ENCODE data around the gene PSEN1. TPM values are rescaled to one million over a fixed set of nuclear protein-coding genes. Genes with fewer than 3 reads are reported as not detected.

The PSEN1 gene
- total RNA-seq, 4 donors from 2014 or later, result 39.6 to 77.6 (median 47.4) TPM

DNA sequence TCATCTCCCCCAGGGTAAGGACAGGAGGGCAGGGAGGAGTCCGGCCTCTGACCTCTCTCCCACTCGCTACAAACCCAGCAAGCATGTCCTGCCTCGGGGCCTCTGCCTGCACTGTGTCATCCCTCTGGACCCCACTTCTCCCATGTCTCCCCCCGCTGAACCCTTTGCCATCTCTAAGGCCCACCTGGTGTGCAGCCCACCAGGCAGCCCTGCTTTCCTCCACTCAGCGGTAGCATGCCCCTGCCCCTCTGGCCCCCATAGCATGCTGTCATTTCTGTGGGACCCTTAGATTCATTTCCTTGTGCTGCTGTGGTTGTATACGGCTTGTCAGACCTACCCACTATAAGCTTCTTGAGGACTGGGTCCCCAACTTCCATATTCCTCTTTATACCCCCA, 118.7 kb downstream of the PSEN1 start:
- 79 to 82% methylated on average over 6 of the region's 6 CpGs for WGBS, 2 donors
- Histone ChIP-seq H3K27ac (no peak overlapping the region), H3K36me3 (peaks cover 0 to 75% (median 0%) of the 10 kb centered on the region in 3 donors), H3K4me1 (no peaks in the 10 kb centered on the region), H3K4me3 (no peak overlapping the region), H3K27me3 (no peaks in the 10 kb centered on the region), H3K9me3 (no peaks in the 10 kb centered on the region)
- TF ChIP-seq EP300 (IDR thresholded peaks at IDR 0.05) (no peak), POLR2A (IDR thresholded peaks at IDR 0.05) (no peak)
- TF ChIP-seq, protein P1, sequence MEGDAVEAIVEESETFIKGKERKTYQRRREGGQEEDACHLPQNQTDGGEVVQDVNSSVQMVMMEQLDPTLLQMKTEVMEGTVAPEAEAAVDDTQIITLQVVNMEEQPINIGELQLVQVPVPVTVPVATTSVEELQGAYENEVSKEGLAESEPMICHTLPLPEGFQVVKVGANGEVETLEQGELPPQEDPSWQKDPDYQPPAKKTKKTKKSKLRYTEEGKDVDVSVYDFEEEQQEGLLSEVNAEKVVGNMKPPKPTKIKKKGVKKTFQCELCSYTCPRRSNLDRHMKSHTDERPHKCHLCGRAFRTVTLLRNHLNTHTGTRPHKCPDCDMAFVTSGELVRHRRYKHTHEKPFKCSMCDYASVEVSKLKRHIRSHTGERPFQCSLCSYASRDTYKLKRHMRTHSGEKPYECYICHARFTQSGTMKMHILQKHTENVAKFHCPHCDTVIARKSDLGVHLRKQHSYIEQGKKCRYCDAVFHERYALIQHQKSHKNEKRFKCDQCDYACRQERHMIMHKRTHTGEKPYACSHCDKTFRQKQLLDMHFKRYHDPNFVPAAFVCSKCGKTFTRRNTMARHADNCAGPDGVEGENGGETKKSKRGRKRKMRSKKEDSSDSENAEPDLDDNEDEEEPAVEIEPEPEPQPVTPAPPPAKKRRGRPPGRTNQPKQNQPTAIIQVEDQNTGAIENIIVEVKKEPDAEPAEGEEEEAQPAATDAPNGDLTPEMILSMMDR (IDR thresholded peaks at IDR 0.05), result no peak
- no peak for DNase-seq (ENCODE audit: low spot score in 2 of 2)

DNA sequence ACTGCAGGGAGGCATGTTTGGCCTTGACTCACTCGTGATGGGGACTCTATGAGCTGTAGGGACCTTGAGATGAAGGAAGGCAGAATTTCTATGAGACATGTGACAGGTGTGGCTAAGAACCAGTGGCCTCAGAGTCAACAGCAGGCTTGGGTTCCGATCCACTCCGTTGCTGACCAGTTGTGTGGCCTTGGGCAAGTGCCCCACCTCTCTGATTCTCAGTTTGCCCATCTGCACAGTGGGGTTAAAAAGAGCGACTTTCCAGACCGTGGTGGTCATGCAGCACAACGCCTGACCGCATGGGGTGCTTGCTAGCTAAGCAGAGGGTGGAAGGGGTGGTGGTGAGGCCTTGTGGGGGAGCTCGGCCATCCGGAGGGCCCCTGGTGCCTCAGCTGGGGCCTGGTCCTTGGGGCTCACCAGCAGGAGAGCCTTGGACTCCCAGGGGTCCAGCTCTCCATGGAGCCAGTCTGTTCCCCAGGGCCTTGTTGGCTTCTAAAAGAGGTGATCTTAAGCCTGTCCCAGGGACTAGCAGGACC, 119.5 kb downstream of the PSEN1 start:
- DNase-seq (ENCODE audit: low spot score in 2 of 2), result no peak
- 87 to 91% methylated on average over 7 to 9 of the region's 9 CpGs for WGBS, 2 donors
- Histone ChIP-seq H3K4me1 (peaks cover 0 to 3% (median 0%) of the 10 kb centered on the region in 4 donors), H3K36me3 (peaks cover 0 to 73% (median 0%) of the 10 kb centered on the region in 3 donors), H3K27ac (no peak overlapping the region), H3K27me3 (no peaks in the 10 kb centered on the region), H3K9me3 (no peaks in the 10 kb centered on the region), H3K4me3 (no peak overlapping the region)
- no peak for TF ChIP-seq POLR2A (IDR thresholded peaks at IDR 0.05)
- TF ChIP-seq, protein P1 (IDR thresholded peaks at IDR 0.05), result no peak
- TF ChIP-seq EP300 (IDR thresholded peaks at IDR 0.05), result no peak

DNA sequence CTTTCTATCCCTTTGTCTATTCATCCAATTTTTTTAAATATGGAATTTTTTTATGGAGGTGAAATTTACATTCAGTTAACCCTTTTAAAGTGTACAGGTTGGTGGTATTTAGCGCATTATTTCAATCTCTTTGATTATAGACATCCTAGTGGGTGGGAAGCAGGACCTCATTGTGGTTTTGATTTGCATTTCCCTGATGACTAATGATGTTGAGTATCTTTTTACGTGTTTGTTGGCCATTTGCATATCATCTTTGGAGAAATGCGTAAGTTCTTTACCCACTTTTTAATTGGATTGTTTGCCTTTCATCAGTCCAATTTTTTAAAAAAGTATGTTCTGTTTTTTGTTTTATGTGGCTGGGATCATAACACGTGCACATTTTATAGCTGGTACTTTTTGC, 121.8 kb downstream of the PSEN1 start:
- TF ChIP-seq POLR2A (IDR thresholded peaks at IDR 0.05) (no peak), EP300 (IDR thresholded peaks at IDR 0.05) (no peak)
- TF ChIP-seq, protein P1 (IDR thresholded peaks at IDR 0.05), result no peak
- Histone ChIP-seq H3K9me3 (no peaks in the 10 kb centered on the region), H3K36me3 (peaks cover 0 to 72% (median 0%) of the 10 kb centered on the region in 3 donors), H3K4me1 (peaks cover 0 to 6% (median 0%) of the 10 kb centered on the region in 4 donors), H3K27ac (no peak overlapping the region), H3K4me3 (no peak overlapping the region), H3K27me3 (no peaks in the 10 kb centered on the region)
- DNase-seq (ENCODE audit: low spot score in 2 of 2), result no peak
- 79 to 80% methylated on average over 4 of the region's 4 CpGs for WGBS, 2 donors

DNA sequence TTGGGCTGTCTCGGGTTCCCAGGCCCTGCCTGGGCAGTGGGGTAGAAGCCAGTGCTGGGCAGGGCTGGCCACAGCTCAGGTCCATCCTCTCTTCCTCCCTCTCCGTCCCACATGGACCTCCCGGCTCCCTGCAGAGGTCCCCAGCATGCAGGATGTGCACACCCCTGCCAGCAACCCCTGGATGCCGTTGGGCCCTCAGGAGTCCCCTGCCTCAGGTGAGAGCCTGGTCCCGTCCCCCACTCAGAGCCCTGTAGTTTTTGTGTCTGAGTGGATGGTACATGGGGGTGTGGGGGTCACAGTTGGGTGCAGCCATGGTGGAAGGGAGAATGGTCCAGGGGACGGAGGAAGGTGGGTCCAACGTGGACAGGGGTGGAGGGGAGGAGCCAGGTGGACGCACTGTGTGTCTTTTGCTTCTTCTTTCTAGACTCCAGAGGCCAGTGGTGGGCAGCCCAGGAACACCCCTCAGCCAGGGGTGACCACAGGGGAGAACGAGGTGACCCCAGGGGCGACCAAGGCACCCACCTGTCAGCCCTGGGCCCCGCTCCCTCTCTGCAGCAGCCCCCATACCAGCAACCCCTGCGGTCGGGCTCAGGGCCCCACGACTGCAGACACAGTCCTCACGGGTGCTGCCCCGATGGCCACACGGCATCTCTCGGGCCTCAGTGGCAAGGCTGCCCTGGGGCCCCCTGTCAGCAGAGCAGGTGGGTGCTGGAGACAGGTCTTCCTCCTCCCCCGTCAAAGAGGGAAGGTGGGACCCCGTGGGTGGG, 122.7 kb downstream of the PSEN1 start:
- H3K36me3 ChIP-seq, result peaks cover 0 to 72% (median 0%) of the 10 kb centered on the region in 3 donors
- H3K27me3 ChIP-seq, result no peaks in the 10 kb centered on the region
- no peaks in the 10 kb centered on the region for H3K9me3 ChIP-seq
- H3K4me3 ChIP-seq, result no peak overlapping the region
- no peak for DNase-seq (ENCODE audit: low spot score in 2 of 2)
- WGBS, 2 donors, result 81 to 82% methylated on average over 15 of the region's 20 CpGs
- peaks cover 0 to 6% (median 0%) of the 10 kb centered on the region in 4 donors for H3K4me1 ChIP-seq
- TF ChIP-seq POLR2A (IDR thresholded peaks at IDR 0.05), result no peak
- TF ChIP-seq EP300 (IDR thresholded peaks at IDR 0.05), result no peak
- TF ChIP-seq, protein P1 (IDR thresholded peaks at IDR 0.05), result no peak
- H3K27ac ChIP-seq, result no peak overlapping the region

DNA sequence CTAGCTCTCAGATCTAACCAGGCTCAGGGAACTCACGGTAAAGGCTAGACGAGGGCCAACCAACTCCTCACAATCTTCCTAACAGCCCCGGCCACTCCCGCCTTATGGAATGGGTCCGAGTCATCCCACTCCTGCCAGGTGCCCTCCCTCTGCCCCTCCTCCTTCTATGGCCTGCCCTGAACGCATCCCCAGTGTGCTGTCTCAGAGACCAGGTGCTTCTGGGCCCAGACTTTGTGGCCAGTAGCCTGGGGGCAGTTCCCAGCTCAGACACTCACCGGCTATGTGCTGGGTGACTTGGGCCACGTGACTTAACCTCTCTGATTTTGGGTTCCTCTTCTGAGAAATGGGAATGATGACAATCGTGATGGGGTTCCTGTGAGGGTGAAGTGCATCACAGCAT, 123.5 kb downstream of the PSEN1 start:
- H3K27ac ChIP-seq, result no peak overlapping the region
- no peak overlapping the region for H3K4me3 ChIP-seq
- 85 to 86% methylated on average over 7 to 9 of the region's 9 CpGs for WGBS, 2 donors
- TF ChIP-seq POLR2A (IDR thresholded peaks at IDR 0.05) (no peak), EP300 (IDR thresholded peaks at IDR 0.05) (no peak)
- TF ChIP-seq, protein P1 (IDR thresholded peaks at IDR 0.05), result no peak
- no peaks in the 10 kb centered on the region for H3K27me3 ChIP-seq
- peaks cover 0 to 72% (median 0%) of the 10 kb centered on the region in 3 donors for H3K36me3 ChIP-seq
- H3K9me3 ChIP-seq, result no peaks in the 10 kb centered on the region
- H3K4me1 ChIP-seq, result peaks cover 0 to 6% (median 0%) of the 10 kb centered on the region in 4 donors
- DNase-seq (ENCODE audit: low spot score in 2 of 2), result no peak

Measured in tibial nerve (tissue), 4 donors.